PC-3 (cell line): ENCODE data around the gene TFF2. TPM values are rescaled to one million over a fixed set of nuclear protein-coding genes. Genes with fewer than 3 reads are reported as not detected.
A peak's percentile ranks its signal among the peaks of the same experiment; 100 is the strongest.

Source experiments
- ATAC-seq: fragments of 200-7000 bp; cut with Tn5 transposase; 2 replicates; pipeline ENCODE4 v1.9.1; 2020; ENCODE audit warnings: mild to moderate bottlenecking, moderate library complexity
- BruUV-seq: library from RNA; stranded (reverse); fragments of 400-500 nt; replicated peaks from 2 replicates; lab custom pipeline; 2021; lab: Mats Ljungman, UMichigan
- CTCF ChIA-PET: fragments of 300-600 bp; sonication (Branson Sonifier 250); formaldehyde crosslinking; loops from one replicate; lab custom pipeline; 2022; ENCODE audit warnings: antibody characterized with exemption; lab: Charles Lee
- POLR2A ChIA-PET: fragments of 300-600 bp; sonication (Branson Sonifier 250); formaldehyde crosslinking; loops from one replicate; lab custom pipeline; 2022; ENCODE audit warnings: antibody characterized with exemption; ENCODE audit not compliant: unreplicated experiment; lab: Charles Lee
- DNase-seq: peaks from one replicate; pipeline ENCODE4 v3.0.0-alpha.2; 2015
- H2AFZ ChIP-seq: fragments of 300-600 bp; sonication (generic); 2 replicates; pipeline ENCODE4 v1.6.0; 2016; ENCODE audit warnings: antibody characterized with exemption, low read length
- H3F3A ChIP-seq: fragments of 300-600 bp; sonication (generic); one replicate; pipeline ENCODE4 v1.6.0; 2017; ENCODE audit warnings: antibody characterized with exemption, low read length, control low read depth, mild to moderate bottlenecking; ENCODE audit not compliant: unreplicated experiment
- H3K27ac ChIP-seq: fragments of 300-600 bp; sonication (generic); 2 replicates; pipeline ENCODE4 v1.5.1; 2016; ENCODE audit warnings: mild to moderate bottlenecking, low read length
- H3K27me3 ChIP-seq: fragments of 300-600 bp; sonication (generic); 2 replicates; pipeline ENCODE4 v1.6.1; 2016; ENCODE audit warnings: low read length, mixed read lengths
- H3K36me3 ChIP-seq: fragments of 300-600 bp; sonication (generic); 2 replicates; pipeline ENCODE4 v1.6.1; 2016; ENCODE audit warnings: low read depth, mixed run types, low read length, mixed read lengths
- H3K4me1 ChIP-seq: fragments of 300-600 bp; sonication (generic); 2 replicates; pipeline ENCODE4 v1.5.1; 2016; ENCODE audit warnings: low read length; ENCODE audit not compliant: insufficient read depth
- H3K4me2 ChIP-seq: fragments of 300-600 bp; sonication (generic); 2 replicates; pipeline ENCODE4 v1.6.0; 2016; ENCODE audit warnings: low read length
- H3K4me3 ChIP-seq: fragments of 300-600 bp; sonication (generic); 2 replicates; pipeline ENCODE4 v1.5.1; 2016; ENCODE audit warnings: mild to moderate bottlenecking, low read length, mixed read lengths
- H3K79me2 ChIP-seq: fragments of 300-600 bp; sonication (generic); 2 replicates; pipeline ENCODE4 v1.6.1; 2017; ENCODE audit warnings: low read length, mixed read lengths
- H3K9ac ChIP-seq: fragments of 300-600 bp; sonication (generic); 2 replicates; pipeline ENCODE4 v1.6.0; 2016; ENCODE audit warnings: mild to moderate bottlenecking, low read length
- H3K9me2 ChIP-seq: fragments of 300-600 bp; sonication (generic); replicated peaks from 2 replicates; pipeline ENCODE4 v1.6.1; 2016; ENCODE audit warnings: mixed run types, low read length, mixed read lengths
- H3K9me3 ChIP-seq: fragments of 300-600 bp; sonication (generic); 2 replicates; pipeline ENCODE4 v1.6.1; 2016; ENCODE audit warnings: low read length, mixed read lengths
- H4K20me1 ChIP-seq: fragments of 300-600 bp; sonication (generic); 2 replicates; pipeline ENCODE4 v1.6.1; 2016; ENCODE audit warnings: low read length, mixed read lengths
- CTCF ChIP-seq: fragments of 300-600 bp; sonication (generic); conservative IDR thresholded peaks from 2 replicates; pipeline ENCODE4 v1.5.1; 2017; ENCODE audit warnings: antibody characterized with exemption, low read depth, mild to moderate bottlenecking, low read length
- EZH2 ChIP-seq: fragments of 300-600 bp; sonication (generic); IDR thresholded peaks from one replicate; pipeline ENCODE4 v1.6.1; 2017; ENCODE audit warnings: antibody characterized with exemption, mild to moderate bottlenecking, low read length; ENCODE audit not compliant: unreplicated experiment
- EZH2phosphoT487 ChIP-seq: fragments of 300-600 bp; sonication (generic); IDR thresholded peaks from 2 replicates; pipeline ENCODE4 v1.6.1; 2018; ENCODE audit warnings: mild to moderate bottlenecking, antibody characterized with exemption, low read length, borderline replicate concordance
- intact Hi-C: fragments of 100-400 bp; cut with micrococcal nuclease; formaldehyde crosslinking; loops from 2 replicates; pipeline ENCODE4 v1.9.0; 2023
- total RNA-seq: library from RNA; depleted of rRNA; stranded (reverse); fragments of >200 nt; gene quantifications from 2 replicates; pipeline ENCODE4 v1.2.3, GENCODE V29; 2014

TFF2 gene
- total RNA-seq, 1 experiment from 2014 or later, result 21.1 TPM

DNA sequence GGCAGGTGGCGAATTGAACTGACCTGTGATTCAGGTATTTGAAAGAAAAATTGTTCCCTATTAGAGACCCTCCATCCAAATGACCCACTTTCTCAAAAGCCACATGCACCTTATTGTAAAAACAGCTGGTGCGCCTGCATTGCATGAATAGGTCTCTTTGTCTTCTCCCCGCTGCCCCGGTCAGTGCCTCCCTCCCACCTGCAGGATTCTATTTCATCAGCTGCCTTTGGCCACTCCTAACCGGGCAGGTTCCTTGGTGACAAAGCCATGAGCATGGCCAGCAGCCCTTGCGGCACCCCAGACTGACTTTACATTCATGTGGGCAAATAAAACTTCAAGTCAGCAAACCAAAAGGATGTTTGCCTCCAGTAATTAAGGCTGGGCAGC lies 38.6 kb upstream of the TFF2 start:
- no peaks in the 10 kb centered on the region for H3K27me3 ChIP-seq
- TF ChIP-seq EZH2phosphoT487, result no peak
- no peak for TF ChIP-seq EZH2
- TF ChIP-seq CTCF, result no peak

GRCh38 chr21:42388740-42389448 lies 38.1 kb upstream of the TFF2 start:
- H3K27me3 ChIP-seq, result no peaks in the 10 kb centered on the region
- H3K4me1 ChIP-seq, result peaks cover 38% of the 10 kb centered on the region
- H3F3A ChIP-seq, result no peaks in the 10 kb centered on the region
- TF ChIP-seq CTCF, result no peak
- TF ChIP-seq EZH2, result no peak
- no peak for TF ChIP-seq EZH2phosphoT487
- peak overlapping the region; percentile 1 for H2AFZ ChIP-seq
- no peaks in the 10 kb centered on the region for H4K20me1 ChIP-seq
- BruUV-seq, result no TSS peak
- no peaks in the 10 kb centered on the region for H3K9me3 ChIP-seq
- H3K79me2 ChIP-seq, result no peaks in the 10 kb centered on the region
- no peak overlapping the region for H3K4me3 ChIP-seq
- H3K27ac ChIP-seq, result peak overlapping the region; percentile 70
- 0 out of 2 replicates have a peak overlapping the region, but pooled peaks have one; percentile 5 for H3K9ac ChIP-seq
- no peaks in the 10 kb centered on the region for H3K36me3 ChIP-seq
- ATAC-seq (no peak), DNase-seq (no peak)
- CTCF ChIA-PET, result interaction anchor here (0.6 kb wide), 1 partner anchor 71 kb away, joined by 3 read pairs; no protein-coding TSS in a partner anchor
- intact Hi-C loops, result loop anchor here (1.0 kb wide), 1 partner anchor 14 kb away; the partner anchor contains the start of gene UBASH3A
- peak overlapping the region; percentile 25 for H3K4me2 ChIP-seq
- H3K9me2 ChIP-seq, result no peaks in the 10 kb centered on the region
- POLR2A ChIA-PET, result no interaction called here

More for the DNA sequence above, 38.6 kb upstream of the TFF2 start:
- H3K9me2 ChIP-seq, result no peaks in the 10 kb centered on the region
- no TSS peak for BruUV-seq
- peak overlapping the region; percentile 25 for H3K4me2 ChIP-seq
- no peaks in the 10 kb centered on the region for H3F3A ChIP-seq
- H3K36me3 ChIP-seq, result no peaks in the 10 kb centered on the region
- no peaks in the 10 kb centered on the region for H3K79me2 ChIP-seq
- H3K9ac ChIP-seq, result 0 out of 2 replicates have a peak overlapping the region, but pooled peaks have one; percentile 5
- no peak overlapping the region for H3K4me3 ChIP-seq
- H4K20me1 ChIP-seq, result no peaks in the 10 kb centered on the region
- intact Hi-C loops, result loop anchor here (1.0 kb wide), 1 partner anchor 14 kb away; the partner anchor contains the start of gene UBASH3A
- ChIA-PET POLR2A (no interaction called here), CTCF (interaction anchor here (0.6 kb wide), 1 partner anchor 71 kb away, joined by 3 read pairs; no protein-coding TSS in a partner anchor)
- H3K4me1 ChIP-seq, result peaks cover 33% of the 10 kb centered on the region
- no peaks in the 10 kb centered on the region for H3K9me3 ChIP-seq
- H2AFZ ChIP-seq, result peak overlapping the region; percentile 1
- DNase-seq (peak; percentile 80), ATAC-seq (peak; percentile 89)
- peak overlapping the region; percentile 70 for H3K27ac ChIP-seq

DNA sequence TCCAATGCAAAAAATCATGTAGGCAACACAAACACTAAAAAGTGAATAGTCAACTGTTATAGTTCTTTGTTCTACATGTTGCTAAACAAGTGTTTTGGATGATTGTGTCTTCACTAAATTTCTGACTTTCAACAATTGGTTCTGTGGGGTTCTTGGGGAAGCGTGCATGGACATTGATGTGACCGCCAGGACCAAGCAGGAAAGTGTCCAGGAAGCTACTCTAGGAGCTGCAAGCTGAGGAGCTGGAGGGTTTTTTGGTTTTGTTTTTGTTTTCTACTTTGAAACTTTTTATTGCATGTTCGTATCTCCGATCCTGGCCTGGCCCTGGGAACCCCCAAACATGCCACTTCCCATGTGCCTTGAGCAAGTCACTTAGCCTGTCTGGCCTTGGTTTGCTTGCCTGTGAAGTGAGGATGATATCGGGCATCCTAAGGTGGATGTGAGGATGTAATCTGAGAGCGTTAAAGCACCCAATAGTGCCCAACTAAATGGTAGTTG lies 37.1 kb upstream of the TFF2 start:
- TF ChIP-seq CTCF (no peak), EZH2phosphoT487 (no peak), EZH2 (no peak)
- intact Hi-C loops, result no loop called here
- H3K79me2 ChIP-seq, result no peaks in the 10 kb centered on the region
- no peak overlapping the region for H3K4me2 ChIP-seq
- H3K9ac ChIP-seq, result no peak overlapping the region
- H3K9me3 ChIP-seq, result no peaks in the 10 kb centered on the region
- no peaks in the 10 kb centered on the region for H3F3A ChIP-seq
- H3K9me2 ChIP-seq, result no peaks in the 10 kb centered on the region
- CTCF ChIA-PET, result interaction anchor here (0.5 kb wide), 1 partner anchor 627 kb away, joined by 3 read pairs; no protein-coding TSS in a partner anchor
- no peak overlapping the region for H2AFZ ChIP-seq
- DNase-seq (no peak), ATAC-seq (no peak)
- POLR2A ChIA-PET, result no interaction called here
- peaks cover 31% of the 10 kb centered on the region for H3K4me1 ChIP-seq
- no peaks in the 10 kb centered on the region for H3K27me3 ChIP-seq
- no peak overlapping the region for H3K4me3 ChIP-seq
- H3K36me3 ChIP-seq, result no peaks in the 10 kb centered on the region
- no peak overlapping the region for H3K27ac ChIP-seq
- H4K20me1 ChIP-seq, result no peaks in the 10 kb centered on the region
- BruUV-seq, result no TSS peak
